NCI-H2227 (cell line): ENCODE measurements around the gene STAC3.

ENCODE experiments used
- DNase-seq: peaks from one replicate; lab custom pipeline; 2025; ENCODE audit not compliant: unreplicated experiment; lab: John Stamatoyannopoulos, UW

The STAC3 gene

GRCh38 chr12:57255916-57256315 is 4.9 kb upstream of the STAC3 start:
- DNase-seq = no peak

GRCh38 chr12:57254506-57255280 is 3.7 kb upstream of the STAC3 start:
- no peak for DNase-seq

GRCh38 chr12:57250541-57250940 is 446 bp downstream of the STAC3 start:
- no peak for DNase-seq

GRCh38 chr12:57248934-57249742 is 1.8 kb downstream of the STAC3 start:
- DNase-seq = no peak

GRCh38 chr12:57247041-57247440 is 3.9 kb downstream of the STAC3 start:
- DNase-seq = no peak

- DNase-seq = no peak
Measured at GRCh38 chr12:57244312-57244696, 6.7 kb downstream of the STAC3 start.

- DNase-seq = peak; percentile 78
Measured at GRCh38 chr12:57243521-57244311, 7.3 kb downstream of the STAC3 start.

GRCh38 chr12:57242691-57243454 is 8.1 kb downstream of the STAC3 start:
- DNase-seq = peak; percentile 82

- peak; percentile 12 for DNase-seq
Measured at GRCh38 chr12:57242329-57242690, 8.7 kb downstream of the STAC3 start.

- DNase-seq = no peak
Measured at GRCh38 chr12:57241402-57242310, 9.3 kb downstream of the STAC3 start.

GRCh38 chr12:57240926-57241401 is 10.0 kb downstream of the STAC3 start:
- no peak for DNase-seq

GRCh38 chr12:57240066-57240921 is 10.7 kb downstream of the STAC3 start:
- peak; percentile 51 for DNase-seq

GRCh38 chr12:57239587-57240065 is 11.4 kb downstream of the STAC3 start:
- no peak for DNase-seq

- DNase-seq = peak; percentile 84
Measured at GRCh38 chr12:57238854-57239554, 12.0 kb downstream of the STAC3 start.

GRCh38 chr12:57237932-57238853 is 12.8 kb downstream of the STAC3 start:
- DNase-seq = peak; percentile 36

GRCh38 chr12:57237596-57237931 is 13.4 kb downstream of the STAC3 start:
- DNase-seq = no peak
